Adrenal gland (tissue), 19 donors: Measurements from ENCODE around the gene UGT2B7. TPM values are rescaled to one million over a fixed set of nuclear protein-coding genes. Genes with fewer than 3 reads are reported as not detected.
"Not testable (repeated sequence)": the region's sequence is repeated elsewhere in the genome, so short reads cannot be mapped to it uniquely, and the experiment has no call there.

Experiments
- DNase-seq, 7 donors: peaks; one replicate each; pipeline ENCODE4 v3.0.0-alpha.2; 2019 to 2020
- H3K27ac ChIP-seq, 5 donors: fragments of 200-600 bp; sonication (generic) in 4 of 5; 1 replicate in 3 of 5; 2 replicates in 2 of 5; pipeline versions ENCODE4 v1.5.1 to v1.8.0; 2016 to 2020; ENCODE audit warnings: mild to moderate bottlenecking in 1 of 5
- H3K27me3 ChIP-seq: fragments of 200-600 bp; 2 replicates; pipeline ENCODE4 v1.8.0; 2021
- H3K36me3 ChIP-seq, 2 donors: fragments of 200-600 bp; replicated peaks in 1 of 2; 1 replicate in 1 of 2; 2 replicates in 1 of 2; pipeline versions ENCODE4 v1.5.1 to v1.8.0; 2018 to 2022
- H3K4me1 ChIP-seq, 2 donors: fragments of 200-600 bp; replicated peaks in 1 of 2; 1 replicate in 1 of 2; 2 replicates in 1 of 2; pipeline versions ENCODE4 v1.5.1 to v1.8.0; 2018 to 2021
- H3K4me3 ChIP-seq, 4 donors: fragments of 200-600 bp; sonication (generic) in 3 of 4; one replicate each; pipeline ENCODE4 v1.5.1; 2016 to 2018
- H3K9me3 ChIP-seq, 3 donors: fragments of 200-600 bp; sonication (generic) in 1 of 3; replicated peaks in 1 of 3; 1 replicate in 2 of 3; 2 replicates in 1 of 3; pipeline versions ENCODE4 v1.5.1 to v1.8.0; 2016 to 2021
- CTCF ChIP-seq, 6 experiments: fragments of 450-650 bp in 4 of 6; fragments of 200-600 bp in 2 of 6; sonication (generic) in 1 of 6; IDR thresholded peaks; 1 replicate in 5 of 6; 2 replicates in 1 of 6; pipeline versions ENCODE4 v1.5.1 to v1.8.0; 2016 to 2021; ENCODE audit warnings: antibody characterized with exemption in 6 of 6, mild to moderate bottlenecking in 2 of 6, moderate library complexity in 1 of 6
- POLR2A ChIP-seq, 2 donors: fragments of 450-650 bp; IDR thresholded peaks; one replicate each; pipeline ENCODE4 v1.6.1; 2017; ENCODE audit warnings: antibody characterized with exemption in 2 of 2, mild to moderate bottlenecking in 2 of 2, moderate library complexity in 1 of 2
- WGBS, 4 donors: extraction: QIAGEN DNeasy Blood & Tissue Kit in 2 of 4; methylation state at CpG; one replicate each; pipeline versions ENCODE4 v1.1.5 to v1.1.7; 2013 to 2017; 5-methylcytosine and 5-hydroxymethylcytosine counted together
- intact Hi-C, 2 donors: fragments of 100-400 bp; cut with DNase I; formaldehyde crosslinking; loops; one replicate each; pipeline versions ENCODE4 v1.14.1 to v1.15.0; 2022 to 2023
- long read RNA-seq, 10 donors: library from polyadenylated mRNA in 3 of 10; unstranded in 2 of 10; stranded (forward) in 1 of 10; transcript quantifications; one replicate each; pipeline ENCODE4 v2.0.0 and lab custom pipeline, GENCODE V29; 2021 to 2026
- polyA plus RNA-seq, 3 donors: library from polyadenylated mRNA; stranded (reverse); fragments of 200-250 nt in 2 of 3; fragments of 350-450 nt in 1 of 3; fragmentation: Illumina TruSeq in 1 of 3; extraction: RNeasy Lipid Tissue Mini Kit (QIAGEN cat#74804) in 1 of 3; gene quantifications; one replicate each; pipeline ENCODE4 v1.2.3, GENCODE V29; 2013 to 2014
- total RNA-seq, 9 donors: library from RNA; depleted of rRNA in 4 of 9; stranded (reverse); fragments of >200 nt in 4 of 9; fragments of 120-200 nt in 1 of 9; fragmentation: NEBNext Ultra II Directional in 1 of 9; extraction: Animal tissue kit (Norgen Biotek cat#: 25700) in 1 of 9; gene quantifications; one replicate each; pipeline versions ENCODE4 v1.1.0 to v1.2.4, GENCODE V29; 2013 to 2023
- donor health status: healthy with polysubstance abuse.
- donor health status: Bipolar disorder and iron deficiency.
- donor health status: DM: yes; HTN: yes; CAD: no.
- donor health status: DM: no; HTN: no; CAD: no.
- donor health status: DM: no; HTN: no; CAD: no.
- donor health status: DM: yes; HTN: yes; CAD: no.

Gene UGT2B7
- under 1 TPM in 1 of 9 donors, not detected in 8; 0.23 TPM for total RNA-seq
- polyA plus RNA-seq, result under 1 TPM in 1 of 3 donors, not detected in 2; 0.07 TPM
- long read RNA-seq, donor 1, result 0 reads
- long read RNA-seq, donor 2, result 0 reads
- long read RNA-seq, donor 3, result 0 reads
- long read RNA-seq, donor 4, result 0 reads
- long read RNA-seq, donor 5, result 0 reads
- long read RNA-seq, donor 6, result 0 reads
- long read RNA-seq, donor 7, result 0 reads
- long read RNA-seq, donor 8, result 0 reads
- long read RNA-seq, donor 9, result 0 reads
- long read RNA-seq, donor 10, result 0 reads

GRCh38 chr4:69096111-69096656 lies at the start of gene UGT2B7:
Gene UGT2B7, plus strand, starts transcription at chr4:69096474. Its CDS starts 47 bp downstream, at chr4:69096521.
- TF ChIP-seq CTCF (IDR thresholded peaks at IDR 0.05), result no peak
- TF ChIP-seq POLR2A (IDR thresholded peaks at IDR 0.05), result no peak
- intact Hi-C loops, result no loop called here
- Histone ChIP-seq H3K4me1 (no peaks in the 10 kb centered on the region), H3K27ac (no peak within 1 kb of the TSS), H3K27me3 (no peaks in the 10 kb centered on the region), H3K36me3 (no peaks in the 10 kb centered on the region), H3K9me3 (no peaks in the 10 kb centered on the region), H3K4me3 (no peak within 1 kb of the TSS)
- DNase-seq, result no peak

DNA sequence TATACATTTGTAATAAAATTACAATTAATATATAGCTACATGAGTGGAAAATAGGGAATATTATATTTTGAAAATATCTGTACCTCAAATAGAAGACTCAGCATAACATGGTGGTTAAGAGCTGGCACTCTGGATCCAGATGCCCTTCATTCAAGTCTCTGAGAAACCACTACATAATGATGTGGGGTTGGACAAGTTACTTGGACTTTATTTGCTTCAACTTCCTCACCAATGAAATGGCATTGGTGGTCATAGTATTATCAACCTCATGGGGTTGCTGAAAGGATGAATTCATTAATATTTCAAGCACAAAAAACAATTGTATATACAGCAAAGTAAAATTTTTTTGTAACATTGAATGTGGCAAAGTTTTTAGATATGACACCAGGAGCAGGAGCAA lies 46.4 kb upstream of the UGT2B7 start:
- no peak overlapping the region for H3K4me3 ChIP-seq
- H3K27me3 ChIP-seq, result no peaks in the 10 kb centered on the region
- H3K36me3 ChIP-seq, result no peaks in the 10 kb centered on the region
- DNase-seq, result no peak
- no peak overlapping the region for H3K27ac ChIP-seq
- TF ChIP-seq POLR2A (IDR thresholded peaks at IDR 0.05) (no peak), CTCF (IDR thresholded peaks at IDR 0.05) (no peak)
- no peaks in the 10 kb centered on the region for H3K9me3 ChIP-seq
- H3K4me1 ChIP-seq, result no peaks in the 10 kb centered on the region
- intact Hi-C loops, result no loop called here

GRCh38 chr4:69050853-69051575 lies 45.3 kb upstream of the UGT2B7 start:
- H3K36me3 ChIP-seq, DNase-seq, H3K27ac ChIP-seq, H3K27me3 ChIP-seq, intact Hi-C loops, H3K4me1 ChIP-seq, H3K9me3 ChIP-seq, H3K4me3 ChIP-seq: not testable (repeated sequence)
- 63 to 78% (median 69%) methylated on average over 9 to 12 of the region's 12 CpGs for WGBS, 4 donors

DNA sequence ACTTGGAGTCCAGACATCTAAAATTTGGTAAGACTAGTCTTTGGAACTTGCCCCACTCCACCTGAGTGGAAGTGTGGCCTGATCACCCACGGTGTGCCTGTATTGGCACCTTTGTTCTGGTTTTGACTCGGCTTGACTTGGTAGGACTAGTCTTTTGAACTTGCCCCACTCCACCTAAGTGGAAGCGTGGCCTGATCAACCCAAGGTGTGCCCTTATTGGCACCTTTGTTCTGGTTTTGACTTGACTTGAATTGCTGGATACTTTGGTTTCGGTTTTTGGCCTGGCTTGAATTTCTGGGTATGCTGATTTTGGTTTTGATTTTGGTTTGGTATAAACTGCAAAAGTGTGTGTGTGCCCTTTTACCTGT lies 44.7 kb upstream of the UGT2B7 start:
- intact Hi-C loops, result no loop called here
- Histone ChIP-seq H3K27ac (no peak overlapping the region), H3K27me3 (no peaks in the 10 kb centered on the region), H3K4me1 (no peaks in the 10 kb centered on the region), H3K4me3 (no peak overlapping the region), H3K36me3 (no peaks in the 10 kb centered on the region), H3K9me3 (no peaks in the 10 kb centered on the region)
- no peak for DNase-seq
- no peak for TF ChIP-seq CTCF (IDR thresholded peaks at IDR 0.05)
- 72 to 90% (median 84%) methylated on average over 4 of the region's 4 CpGs for WGBS, 4 donors

GRCh38 chr4:69053309-69053885 lies 42.9 kb upstream of the UGT2B7 start:
- WGBS, 4 donors, result 70 to 86% (median 80%) methylated on average over 7 of the region's 7 CpGs
- DNase-seq, H3K36me3 ChIP-seq, H3K27me3 ChIP-seq, intact Hi-C loops, H3K27ac ChIP-seq, H3K9me3 ChIP-seq, H3K4me1 ChIP-seq, H3K4me3 ChIP-seq: not testable (repeated sequence)

- WGBS, 4 donors, result 44 to 74% (median 61%) methylated on average over 1 of the region's 1 CpG
- H3K27ac ChIP-seq, result not testable (repeated sequence)
These were observed 42.2 kb upstream of the UGT2B7 start for GRCh38 chr4:69054033-69054432.

More at GRCh38 chr4:69054033-69054432, 42.2 kb upstream of the UGT2B7 start:
- intact Hi-C loops, H3K9me3 ChIP-seq, H3K36me3 ChIP-seq, H3K4me1 ChIP-seq, H3K27me3 ChIP-seq, H3K4me3 ChIP-seq, DNase-seq: not testable (repeated sequence)
